ENCODE results near the gene POU2AF2.
"Not testable (repeated sequence)": the region's sequence is repeated elsewhere in the genome, so short reads cannot be mapped to it uniquely, and the experiment has no call there.

The POU2AF2 gene

GRCh38 chr11:111303461-111303860, 57.9 kb downstream of the POU2AF2 start:
- DNase-seq (ENCODE audit: low spot score): no peak

- DNase-seq (ENCODE audit: low spot score): no peak
Measured at GRCh38 chr11:111305162-111305802, 59.8 kb downstream of the POU2AF2 start.

GRCh38 chr11:111305876-111306275, 60.4 kb downstream of the POU2AF2 start:
- DNase-seq (ENCODE audit: low spot score): no peak

- DNase-seq (ENCODE audit: low spot score): no peak
Measured at GRCh38 chr11:111306321-111306720, 60.8 kb downstream of the POU2AF2 start.

- DNase-seq (ENCODE audit: low spot score): no peak
Measured at GRCh38 chr11:111307472-111308108, 62.1 kb downstream of the POU2AF2 start.

DNA sequence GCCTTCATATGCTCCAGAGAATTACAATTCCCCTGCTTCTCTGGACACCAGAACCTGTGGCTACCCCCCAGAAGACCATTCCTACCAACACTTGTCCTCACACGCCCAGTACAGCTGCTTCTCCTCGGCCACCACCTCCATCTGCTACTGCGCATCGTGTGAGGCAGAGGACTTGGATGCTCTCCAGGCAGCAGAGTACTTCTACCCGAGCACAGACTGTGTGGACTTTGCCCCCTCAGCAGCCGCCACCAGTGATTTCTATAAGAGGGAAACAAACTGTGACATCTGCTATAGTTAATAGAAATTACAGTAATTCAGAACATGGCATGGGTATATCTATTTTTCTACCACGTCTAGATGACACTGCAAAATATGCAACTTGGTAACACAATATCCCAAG, 62.6 kb downstream of the POU2AF2 start:
- no peak for DNase-seq (ENCODE audit: low spot score)

DNA sequence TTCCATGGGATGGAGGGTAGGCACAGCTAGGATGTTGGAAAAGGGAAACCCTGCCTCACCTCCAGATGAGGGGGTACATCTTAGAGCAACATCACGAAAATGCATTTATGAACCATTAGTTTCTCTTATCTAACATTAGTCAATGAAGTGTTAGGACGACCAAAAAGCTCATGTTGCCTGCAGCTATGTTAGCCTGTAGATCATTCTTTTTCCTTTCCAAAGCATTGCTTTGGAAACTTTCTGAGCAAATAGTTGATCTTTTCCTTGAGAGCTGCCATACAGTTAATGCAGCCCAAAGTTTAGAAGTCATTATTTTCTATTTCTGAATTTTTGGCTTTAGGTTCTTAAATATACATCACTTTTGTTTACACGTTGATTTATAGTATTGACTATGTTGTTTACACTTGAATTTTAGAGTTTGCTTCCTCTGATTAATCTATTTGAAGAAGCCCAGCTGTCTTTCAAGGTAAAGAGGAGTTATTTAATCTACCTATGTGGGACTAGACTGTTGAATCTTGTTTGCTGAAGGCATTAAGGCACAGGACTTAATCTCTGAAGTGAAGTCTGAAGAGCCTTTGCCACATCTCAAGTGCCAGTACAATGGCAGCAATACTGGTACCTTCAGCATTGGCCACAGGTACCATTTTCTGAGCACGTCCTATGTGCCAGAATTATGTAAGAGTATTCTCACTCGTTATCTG, 63.8 kb downstream of the POU2AF2 start:
- DNase-seq (ENCODE audit: low spot score): no peak

- no peak for DNase-seq (ENCODE audit: low spot score)
Measured at GRCh38 chr11:111310088-111310487, 64.6 kb downstream of the POU2AF2 start.

- no peak for DNase-seq (ENCODE audit: low spot score)
Measured at GRCh38 chr11:111310723-111311122, 65.2 kb downstream of the POU2AF2 start.

DNA sequence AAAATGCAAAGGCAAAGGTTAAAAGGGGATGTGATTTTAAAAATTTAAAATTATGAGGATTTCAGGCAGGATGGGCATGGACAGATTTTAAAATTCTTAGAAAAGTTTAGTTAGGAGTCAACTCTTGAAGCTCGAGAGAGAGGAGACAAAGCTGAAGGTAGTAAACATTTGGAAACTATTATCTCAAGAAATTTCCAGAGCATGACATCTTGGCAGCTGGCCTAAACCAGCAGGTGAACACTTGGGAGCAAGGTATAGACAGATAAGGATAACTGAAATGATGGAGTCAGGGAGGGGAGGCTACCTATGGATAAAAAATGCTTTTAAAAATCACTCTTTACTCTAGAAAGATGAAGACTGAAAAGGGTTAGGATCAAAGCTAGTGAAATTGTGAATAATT, 66.6 kb downstream of the POU2AF2 start:
- DNase-seq (ENCODE audit: low spot score): no peak

- DNase-seq (ENCODE audit: low spot score): no peak
Measured at GRCh38 chr11:111319296-111319695, 73.8 kb downstream of the POU2AF2 start.

GRCh38 chr11:111320199-111320598, 74.7 kb downstream of the POU2AF2 start:
- not testable (repeated sequence) for DNase-seq (ENCODE audit: low spot score)

DNA sequence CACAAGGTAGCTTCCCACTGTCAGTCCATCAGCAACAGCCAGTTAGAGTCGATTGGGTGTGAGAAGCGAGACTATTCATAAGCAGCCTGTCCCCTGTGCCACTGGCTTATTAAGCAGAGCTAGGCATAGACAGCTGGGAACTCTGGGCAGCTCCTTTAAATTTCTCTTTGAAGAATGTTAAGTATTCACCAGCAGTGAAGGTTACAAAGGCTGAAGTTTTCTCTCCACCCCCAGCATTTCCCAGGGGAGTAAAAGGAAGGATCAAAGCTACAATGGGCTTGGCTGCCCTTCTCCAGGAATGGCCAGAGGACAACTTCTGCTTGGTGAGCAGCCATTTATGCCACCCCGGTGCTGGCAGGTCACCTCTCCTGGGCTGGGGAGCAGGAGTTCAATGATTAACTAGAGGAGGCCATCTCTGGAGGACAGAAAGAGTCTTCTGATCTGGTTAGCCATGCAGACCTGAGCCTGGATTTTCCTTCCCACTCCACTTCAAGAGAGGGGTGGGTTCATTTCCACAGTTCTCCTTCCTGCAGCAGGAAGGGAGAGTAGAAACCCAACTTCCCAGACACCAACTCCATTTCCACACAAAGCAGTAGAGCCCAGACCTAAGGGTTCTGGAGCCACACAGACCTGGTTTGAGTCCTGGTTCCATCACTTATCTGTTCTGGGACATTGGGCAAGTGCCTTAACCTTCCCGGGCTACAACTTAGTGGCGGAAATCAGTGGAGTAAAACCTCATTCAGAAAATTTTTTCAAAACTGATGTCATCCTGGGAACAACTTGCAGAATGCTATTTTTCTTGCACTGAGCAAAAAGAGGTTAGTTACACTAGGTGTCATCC, 75.4 kb downstream of the POU2AF2 start:
- DNase-seq (ENCODE audit: low spot score): no peak

DNA sequence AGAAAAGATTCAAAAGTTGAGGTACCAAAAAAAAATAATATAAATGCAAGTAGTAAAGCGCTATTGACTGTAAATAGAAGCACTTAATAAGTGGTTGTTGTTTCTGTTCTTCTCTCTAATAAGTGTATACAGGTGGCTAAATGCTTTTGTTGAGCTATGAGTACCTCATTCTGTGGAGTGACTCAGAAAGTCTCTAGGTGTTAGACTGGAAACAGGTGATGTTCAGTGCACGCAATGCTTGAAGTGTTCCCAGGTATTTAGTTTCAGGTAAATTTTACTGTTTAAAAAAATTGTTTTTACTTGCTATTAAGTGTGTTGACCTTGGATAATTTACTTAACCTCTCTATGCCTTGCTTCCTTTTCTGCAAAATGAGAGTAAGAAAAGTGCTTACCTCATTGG, 77.0 kb downstream of the POU2AF2 start:
- DNase-seq (ENCODE audit: low spot score): no peak

DNA sequence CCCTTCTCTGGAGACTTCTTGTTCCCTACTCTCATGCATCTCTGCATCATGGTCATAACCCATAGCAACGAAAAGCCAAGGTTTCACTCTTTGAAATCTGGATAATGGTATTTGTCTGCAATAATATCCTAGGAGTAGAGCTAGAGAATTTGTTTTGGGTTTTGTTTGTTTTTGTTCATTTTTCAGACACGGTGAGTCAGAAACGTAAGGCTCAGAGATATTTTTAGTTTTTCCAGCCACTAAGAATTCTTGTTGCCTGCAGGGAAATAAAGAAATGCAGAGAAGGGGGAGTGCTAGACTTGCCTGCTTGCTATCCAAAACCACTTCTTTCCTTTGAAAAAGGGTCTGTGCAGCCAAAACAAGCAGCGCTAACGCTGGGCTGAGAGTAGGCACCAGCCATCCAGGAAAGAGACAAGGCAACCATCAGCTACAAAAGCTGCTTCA, 78.8 kb downstream of the POU2AF2 start:
- no peak for DNase-seq (ENCODE audit: low spot score)

- DNase-seq (ENCODE audit: low spot score): no peak
Measured at GRCh38 chr11:111325259-111325658, 79.7 kb downstream of the POU2AF2 start.

DNA sequence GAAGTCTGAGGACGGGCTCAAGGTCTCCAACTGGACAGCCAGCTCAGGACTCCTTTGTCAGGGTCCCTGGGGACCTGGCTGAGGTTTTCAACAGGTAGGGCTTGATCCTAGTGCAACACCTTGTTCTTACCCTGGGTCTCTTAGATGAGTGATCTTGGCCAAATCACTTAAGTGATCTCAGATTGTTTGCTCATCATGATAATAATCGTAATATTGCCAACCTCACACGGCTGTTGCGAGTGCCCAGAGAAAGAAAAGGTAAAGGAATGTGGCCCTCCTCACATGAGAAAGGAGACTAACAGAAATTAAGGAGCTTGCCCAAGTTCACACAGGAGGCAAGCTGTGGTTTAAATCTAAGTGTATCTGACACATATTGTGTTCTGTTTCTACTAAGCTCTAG, 81.3 kb downstream of the POU2AF2 start:
- no peak for DNase-seq (ENCODE audit: low spot score)

DNA sequence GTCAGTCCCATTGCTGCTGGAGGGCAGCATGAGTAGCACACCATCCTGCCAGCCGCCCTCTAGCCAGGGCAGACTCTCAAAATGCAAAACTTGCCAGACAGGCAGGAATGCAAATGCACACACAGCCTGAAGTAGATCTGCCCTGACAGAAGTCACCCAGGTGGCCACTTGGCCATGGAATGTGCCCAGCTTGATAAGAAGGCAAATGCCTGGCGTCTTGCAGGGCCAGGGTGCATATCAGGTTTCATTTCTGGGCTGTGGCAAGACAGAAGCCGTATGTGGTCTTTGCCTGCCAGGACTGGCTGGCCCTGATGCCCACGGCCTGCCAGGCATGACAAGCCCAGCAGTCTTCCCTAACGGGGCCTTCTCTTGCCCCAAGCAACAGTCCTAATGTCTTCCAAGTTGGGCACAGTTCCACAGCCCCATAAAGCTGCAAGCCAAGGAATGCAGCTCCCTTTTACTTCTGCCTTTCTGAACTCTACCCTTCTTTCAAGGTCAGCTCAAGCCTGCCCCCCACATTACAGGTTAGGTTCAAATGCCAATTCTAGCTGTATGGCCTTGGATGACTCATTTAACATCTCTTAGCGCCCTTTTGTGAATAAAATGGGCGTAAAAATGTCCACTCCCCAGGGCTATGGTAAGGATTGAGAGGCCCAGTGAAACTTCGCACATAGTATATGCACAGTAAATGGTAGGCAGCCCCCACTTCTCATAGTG, 82.5 kb downstream of the POU2AF2 start:
- DNase-seq (ENCODE audit: low spot score): no peak

DNA sequence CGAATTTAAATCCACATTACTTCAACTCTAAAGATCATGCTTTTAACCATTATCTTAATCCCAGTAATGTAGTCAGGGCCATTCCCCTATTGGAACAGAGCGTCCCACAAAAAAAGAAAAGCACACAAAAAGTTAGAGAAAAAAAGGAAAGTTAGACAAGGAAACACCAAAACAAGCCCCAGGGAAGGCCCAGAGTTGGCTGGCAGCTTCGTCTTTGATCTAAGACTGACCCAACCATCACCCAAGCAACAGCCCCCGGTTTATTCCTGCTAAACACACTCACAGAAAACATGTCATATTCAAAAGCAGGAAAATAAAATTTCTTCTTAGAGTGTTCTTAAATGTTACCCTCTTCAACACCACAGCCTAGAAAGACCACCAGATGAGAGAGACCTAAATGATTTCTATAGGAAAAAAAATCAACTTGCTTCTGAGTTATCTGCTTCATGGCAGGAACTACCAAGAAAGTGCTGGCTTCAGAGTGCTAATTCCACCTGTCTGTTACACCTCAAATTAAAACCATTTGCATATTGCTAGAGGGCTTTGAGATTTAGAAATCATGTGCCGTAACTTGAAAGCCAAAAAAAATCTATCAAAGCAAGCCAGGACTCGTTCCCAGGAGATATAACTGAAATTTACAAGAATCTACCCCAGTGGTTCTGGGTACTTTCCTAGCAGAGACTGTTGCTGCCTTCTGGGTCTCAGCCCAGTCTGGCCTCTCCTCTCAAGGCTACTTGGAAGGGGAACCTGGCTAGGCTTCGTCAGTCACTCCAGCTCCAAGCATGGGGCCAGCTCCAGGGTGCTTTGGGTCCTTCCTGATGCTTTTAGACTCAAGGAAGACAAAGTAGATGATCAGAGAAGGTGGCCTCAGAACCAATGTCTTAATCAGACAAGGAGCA, 84.0 kb downstream of the POU2AF2 start:
- DNase-seq (ENCODE audit: low spot score): no peak

- DNase-seq (ENCODE audit: low spot score): no peak
Measured at GRCh38 chr11:111330234-111330893, 84.8 kb downstream of the POU2AF2 start.

Measured in ecto neural progenitor cell (in vitro differentiated cells).